NOMO-1 treated with dmso at 0.1 percent for 144 hours (cell line): ENCODE results near the gene RGS1.

Source experiments
- DNase-seq: peaks from one replicate; lab custom pipeline; 2025; ENCODE audit not compliant: unreplicated experiment; lab: John Stamatoyannopoulos, UW

RGS1 gene

GRCh38 chr1:192610112-192610889, 34.7 kb downstream of the RGS1 start:
- DNase-seq, result peak; percentile 12

- no peak for DNase-seq
Observed at GRCh38 chr1:192615055-192615454, 39.5 kb downstream of the RGS1 start.

DNA sequence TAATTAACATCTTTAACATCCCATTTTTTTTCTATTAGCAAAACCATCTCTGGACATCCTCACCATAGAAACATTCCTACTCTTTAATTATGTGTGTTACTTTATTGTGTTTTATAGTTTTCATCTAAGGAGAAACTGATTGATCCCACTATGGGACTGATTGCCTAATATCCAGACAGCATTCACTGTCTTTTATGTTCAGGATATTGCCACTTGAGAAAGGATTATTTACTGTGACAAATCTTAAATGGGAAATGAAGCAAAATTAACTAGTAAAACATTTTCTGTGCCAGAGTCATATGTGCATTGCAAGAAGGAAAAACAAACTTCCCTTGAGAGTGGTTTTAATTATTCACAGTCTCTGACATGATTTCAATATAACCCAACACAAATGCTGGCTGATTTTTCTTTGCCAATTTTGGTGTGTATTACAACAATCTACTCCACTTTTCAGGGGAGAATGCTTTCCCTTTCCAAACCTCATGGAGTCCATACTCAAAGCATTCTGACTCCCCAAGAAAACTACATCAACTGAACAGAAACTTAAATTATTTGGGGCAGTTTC, 44.6 kb downstream of the RGS1 start:
- DNase-seq, result no peak

GRCh38 chr1:192626366-192627179, 51.0 kb downstream of the RGS1 start:
- peak; percentile 46 for DNase-seq

- no peak for DNase-seq
Observed at GRCh38 chr1:192627901-192628300, 52.3 kb downstream of the RGS1 start.

- no peak for DNase-seq
Observed at GRCh38 chr1:192628396-192629057, 53.0 kb downstream of the RGS1 start.

DNA sequence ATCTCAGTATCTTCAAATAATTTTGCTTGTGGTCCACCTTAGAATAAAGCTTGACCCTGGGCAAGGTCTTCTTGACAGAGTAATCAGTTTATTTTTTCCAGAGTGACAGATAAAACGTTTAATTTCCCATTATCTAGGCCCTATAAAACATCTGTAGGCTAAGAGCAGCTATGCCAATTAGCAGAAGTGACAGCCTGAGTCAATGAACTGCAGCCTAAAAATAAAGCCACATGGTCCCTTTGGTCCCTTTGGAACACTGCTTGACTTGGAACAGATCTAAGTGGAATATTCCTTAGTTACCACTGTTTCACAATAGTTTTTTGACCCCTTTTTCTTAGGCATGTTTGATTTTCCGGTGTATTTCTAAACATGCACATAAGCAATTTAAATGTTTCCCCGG, 54.0 kb downstream of the RGS1 start:
- no peak for DNase-seq
